Esophagus squamous epithelium (tissue), 5 donors: ENCODE results near the gene CWC27. TPM values are rescaled to one million over a fixed set of nuclear protein-coding genes. Genes with fewer than 3 reads are reported as not detected.
A peak's percentile ranks its signal among the peaks of the same experiment; 100 is the strongest.

Experiments
- DNase-seq: peaks from one replicate; lab custom pipeline; 2025; lab: John Stamatoyannopoulos, UW
- H3K27ac ChIP-seq, 4 donors: fragments of 200-600 bp; sonication (generic); one replicate each; pipeline ENCODE4 v1.5.1; 2016 to 2019; ENCODE audit warnings: mild to moderate bottlenecking in 1 of 4
- H3K27me3 ChIP-seq, 4 donors: fragments of 200-600 bp; sonication (generic); 1 replicate in 3 of 4; 2 replicates in 1 of 4; pipeline versions ENCODE4 v1.5.1 to v1.6.0; 2017 to 2021; ENCODE audit warnings: antibody characterized with exemption in 1 of 4
- H3K36me3 ChIP-seq, 3 donors: fragments of 200-600 bp; sonication (generic); one replicate each; pipeline ENCODE4 v1.5.1; 2016 to 2019
- H3K4me1 ChIP-seq, 3 donors: fragments of 200-600 bp; sonication (generic); one replicate each; pipeline ENCODE4 v1.5.1; 2017 to 2019
- H3K4me3 ChIP-seq, 4 donors: fragments of 200-600 bp; sonication (generic); 1 replicate in 3 of 4; 2 replicates in 1 of 4; pipeline ENCODE4 v1.5.1; 2016 to 2019; ENCODE audit warnings: mild to moderate bottlenecking in 2 of 4, moderate library complexity in 1 of 4
- H3K9me3 ChIP-seq, 3 donors: fragments of 200-600 bp; sonication (generic); one replicate each; pipeline ENCODE4 v1.5.1; 2016 to 2019
- CTCF ChIP-seq, 6 experiments: fragments of 450-650 bp in 4 of 6; fragments of 200-600 bp in 2 of 6; sonication (generic) in 2 of 6; IDR thresholded peaks; one replicate each; pipeline ENCODE4 v1.5.1; 2016 to 2019; ENCODE audit warnings: antibody characterized with exemption in 6 of 6, mild to moderate bottlenecking in 4 of 6, moderate library complexity in 4 of 6
- POLR2A ChIP-seq, 4 donors: fragments of 450-650 bp; IDR thresholded peaks; one replicate each; pipeline ENCODE4 v1.6.1; 2017; ENCODE audit warnings: antibody characterized with exemption in 4 of 4, mild to moderate bottlenecking in 4 of 4, moderate library complexity in 3 of 4
- WGBS, 2 donors: methylation state at CpG; one replicate each; pipeline ENCODE4 v1.1.5; 2018; 5-methylcytosine and 5-hydroxymethylcytosine counted together
- intact Hi-C: fragments of 100-400 bp; cut with DNase I; formaldehyde crosslinking; loops from one replicate; pipeline ENCODE4 v1.15.0; 2022
- total RNA-seq, 4 donors: library from RNA; depleted of rRNA; stranded (reverse); fragments of >200 nt; gene quantifications; one replicate each; pipeline ENCODE4 v1.1.0, GENCODE V29; 2016
- donor health status: DM: yes; HTN: yes; CAD: no.

CWC27 gene
- total RNA-seq, 4 donors from 2014 or later, result 9.9 to 15.6 (median 12.1) TPM

GRCh38 chr5:64949331-64949730 lies 180.6 kb downstream of the CWC27 start:
- H3K27me3 ChIP-seq, result no peaks in the 10 kb centered on the region
- 78 to 79% methylated on average over 3 of the region's 3 CpGs for WGBS, 2 donors
- no peak for TF ChIP-seq CTCF (IDR thresholded peaks at IDR 0.05)
- TF ChIP-seq POLR2A (IDR thresholded peaks at IDR 0.05), result no peak
- no peak overlapping the region for H3K4me3 ChIP-seq
- peaks cover 0 to 7% (median 0%) of the 10 kb centered on the region in 3 donors for H3K9me3 ChIP-seq
- no peak for DNase-seq
- no peaks in the 10 kb centered on the region for H3K4me1 ChIP-seq
- H3K27ac ChIP-seq, result no peak overlapping the region
- intact Hi-C loops, result no loop called here
- H3K36me3 ChIP-seq, result no peaks in the 10 kb centered on the region

GRCh38 chr5:64952951-64953673 lies 184.4 kb downstream of the CWC27 start:
- Histone ChIP-seq H3K36me3 (no peaks in the 10 kb centered on the region), H3K27ac (no peak overlapping the region), H3K4me1 (no peaks in the 10 kb centered on the region), H3K4me3 (no peak overlapping the region), H3K27me3 (no peaks in the 10 kb centered on the region), H3K9me3 (peaks cover 0 to 7% (median 0%) of the 10 kb centered on the region in 3 donors)
- TF ChIP-seq POLR2A (IDR thresholded peaks at IDR 0.05) (no peak), CTCF (IDR thresholded peaks at IDR 0.05) (no peak)
- 63 to 76% methylated on average over 3 of the region's 3 CpGs for WGBS, 2 donors
- intact Hi-C loops, result loop anchor here (10.0 kb wide), 1 partner anchor 138 kb away; no protein-coding TSS in a partner anchor
- no peak for DNase-seq

- intact Hi-C loops, result loop anchor here (10.0 kb wide), 1 partner anchor 140 kb away; no protein-coding TSS in a partner anchor
- TF ChIP-seq CTCF (IDR thresholded peaks at IDR 0.05), result no peak
- Histone ChIP-seq H3K27me3 (no peaks in the 10 kb centered on the region), H3K4me3 (no peak overlapping the region), H3K4me1 (no peaks in the 10 kb centered on the region), H3K9me3 (peaks cover 0 to 7% (median 0%) of the 10 kb centered on the region in 3 donors), H3K27ac (no peak overlapping the region), H3K36me3 (no peaks in the 10 kb centered on the region)
- DNase-seq, result no peak
- 93 to 100% methylated on average over 1 of the region's 1 CpG for WGBS, 2 donors
These were observed 185.8 kb downstream of the CWC27 start for GRCh38 chr5:64954518-64954917.

- H3K9me3 ChIP-seq, result peaks cover 0 to 13% (median 8%) of the 10 kb centered on the region in 3 donors
- no peaks in the 10 kb centered on the region for H3K27me3 ChIP-seq
- no peak overlapping the region for H3K4me3 ChIP-seq
- TF ChIP-seq POLR2A (IDR thresholded peaks at IDR 0.05) (no peak), CTCF (IDR thresholded peaks at IDR 0.05) (peak in 5 of 6 experiments; percentile 21 to 45 (median 43))
- H3K4me1 ChIP-seq, result no peaks in the 10 kb centered on the region
- H3K36me3 ChIP-seq, result no peaks in the 10 kb centered on the region
- H3K27ac ChIP-seq, result no peak overlapping the region
- no peak for DNase-seq
- intact Hi-C loops, result loop anchor here (10.0 kb wide), 1 partner anchor 144 kb away; no protein-coding TSS in a partner anchor
These were observed 190.1 kb downstream of the CWC27 start for GRCh38 chr5:64958757-64959391.

GRCh38 chr5:64963278-64963677 lies 194.5 kb downstream of the CWC27 start:
- no peak overlapping the region for H3K4me3 ChIP-seq
- 82 to 86% methylated on average over 1 of the region's 1 CpG for WGBS, 2 donors
- H3K27me3 ChIP-seq, result no peaks in the 10 kb centered on the region
- H3K9me3 ChIP-seq, result peaks cover 0 to 13% (median 8%) of the 10 kb centered on the region in 3 donors
- no peak for DNase-seq
- no peaks in the 10 kb centered on the region for H3K4me1 ChIP-seq
- intact Hi-C loops, result no loop called here
- no peak for TF ChIP-seq POLR2A (IDR thresholded peaks at IDR 0.05)
- no peak for TF ChIP-seq CTCF (IDR thresholded peaks at IDR 0.05)
- H3K36me3 ChIP-seq, result no peaks in the 10 kb centered on the region
- no peak overlapping the region for H3K27ac ChIP-seq
